Adrenal gland (tissue), 5 donors: ENCODE results near the gene WBP11.

ENCODE experiments used
- CTCF ChIP-seq, 6 experiments: fragments of 450-650 bp in 4 of 6; fragments of 200-600 bp in 2 of 6; sonication (generic) in 1 of 6; IDR thresholded peaks; 1 replicate in 5 of 6; 2 replicates in 1 of 6; pipeline versions ENCODE4 v1.5.1 to v1.8.0; 2016 to 2021; ENCODE audit warnings: antibody characterized with exemption in 6 of 6, mild to moderate bottlenecking in 2 of 6, moderate library complexity in 1 of 6
- POLR2A ChIP-seq, 2 donors: fragments of 450-650 bp; IDR thresholded peaks; one replicate each; pipeline ENCODE4 v1.6.1; 2017; ENCODE audit warnings: antibody characterized with exemption in 2 of 2, mild to moderate bottlenecking in 2 of 2, moderate library complexity in 1 of 2
- donor health status: DM: no; HTN: no; CAD: no.

GRCh38 chr12:14833952-14834351 lies 30.7 kb upstream of the WBP11 start:
- TF ChIP-seq CTCF (IDR thresholded peaks at IDR 0.05), result no peak
- TF ChIP-seq POLR2A (IDR thresholded peaks at IDR 0.05), result no peak
